Mesenchymal stem cell (in vitro differentiated cells and primary cell): Measurements from ENCODE around the gene KDM4B.
A peak's percentile ranks its signal among the peaks of the same experiment; 100 is the strongest.

Experiments used
- DNase-seq: peaks from one replicate; pipeline ENCODE4 v3.0.0-alpha.2; 2013
- H2AFZ ChIP-seq: one replicate; pipeline ENCODE4 v1.6.1; 2013; ENCODE audit warnings: low read depth, mild to moderate bottlenecking, control low read depth, inconsistent platforms, low read length, moderate library complexity
- H2AK5ac ChIP-seq: 2 replicates; pipeline ENCODE4 v1.6.1; 2013; ENCODE audit warnings: low read length, moderate library complexity, mild to moderate bottlenecking, inconsistent platforms; ENCODE audit not compliant: severe bottlenecking
- H2BK120ac ChIP-seq: one replicate; pipeline ENCODE4 v1.6.1; 2013; ENCODE audit warnings: low read depth, mild to moderate bottlenecking, inconsistent platforms, low read length, moderate library complexity
- H2BK12ac ChIP-seq, 2 experiments: one replicate each; pipeline ENCODE4 v1.6.1; 2013; ENCODE audit warnings: inconsistent platforms in 2 of 2, low read length in 2 of 2, mild to moderate bottlenecking in 2 of 2, moderate library complexity in 2 of 2, control low read depth in 1 of 2
- H2BK15ac ChIP-seq: one replicate; pipeline ENCODE4 v1.6.1; 2013; ENCODE audit warnings: mild to moderate bottlenecking, low read depth, inconsistent platforms; ENCODE audit not compliant: poor library complexity, severe bottlenecking
- H2BK5ac ChIP-seq: 2 replicates; pipeline ENCODE4 v1.6.1; 2013; ENCODE audit warnings: low read depth, mild to moderate bottlenecking, low read length, control low read depth, inconsistent platforms; ENCODE audit not compliant: poor library complexity, severe bottlenecking
- H3K14ac ChIP-seq, 2 experiments: one replicate each; pipeline ENCODE4 v1.6.1; 2013; ENCODE audit warnings: inconsistent platforms in 2 of 2, low read length in 2 of 2, control low read depth in 1 of 2, mild to moderate bottlenecking in 1 of 2, moderate library complexity in 1 of 2
- H3K18ac ChIP-seq, 2 experiments: one replicate each; pipeline ENCODE4 v1.6.1; 2013; ENCODE audit warnings: inconsistent platforms in 2 of 2, low read length in 2 of 2, control low read depth in 1 of 2, low read depth in 1 of 2, mild to moderate bottlenecking in 1 of 2
- H3K23ac ChIP-seq, 2 experiments: one replicate each; pipeline ENCODE4 v1.6.1; 2013; ENCODE audit warnings: inconsistent platforms in 2 of 2, low read length in 2 of 2, mild to moderate bottlenecking in 2 of 2, moderate library complexity in 2 of 2, control low read depth in 1 of 2
- H3K27ac ChIP-seq: 2 replicates; pipeline ENCODE4 v1.5.1; 2013; ENCODE audit warnings: mild to moderate bottlenecking, moderate library complexity, low read length, control low read depth, inconsistent platforms; ENCODE audit not compliant: poor library complexity, severe bottlenecking
- H3K27me3 ChIP-seq, 2 experiments: 2 replicates each; pipeline versions ENCODE4 v1.6.1 to v1.7.0; 2013; ENCODE audit warnings: low read length in 2 of 2, mild to moderate bottlenecking in 2 of 2, moderate library complexity in 2 of 2, control low read depth in 1 of 2, inconsistent platforms in 1 of 2; ENCODE audit not compliant: control insufficient read depth in 1 of 2, insufficient read depth in 1 of 2
- H3K36me3 ChIP-seq, 2 experiments: 2 replicates each; pipeline versions ENCODE4 v1.6.1 to v1.7.0; 2013; ENCODE audit warnings: low read length in 2 of 2, control low read depth in 1 of 2, inconsistent platforms in 1 of 2, low read depth in 1 of 2, mild to moderate bottlenecking in 1 of 2; ENCODE audit not compliant: insufficient read depth in 2 of 2, control insufficient read depth in 1 of 2
- H3K4ac ChIP-seq, 2 experiments: one replicate each; pipeline ENCODE4 v1.6.1; 2013; ENCODE audit warnings: inconsistent platforms in 2 of 2, low read length in 2 of 2, mild to moderate bottlenecking in 2 of 2, moderate library complexity in 2 of 2, control low read depth in 1 of 2, low read depth in 1 of 2
- H3K4me1 ChIP-seq: 2 replicates; pipeline ENCODE4 v1.6.1; 2013; ENCODE audit warnings: low read depth, low read length, control low read depth; ENCODE audit not compliant: control insufficient read depth, insufficient read depth
- H3K4me2 ChIP-seq: 2 replicates; pipeline ENCODE4 v1.6.1; 2013; ENCODE audit warnings: low read length, mild to moderate bottlenecking, inconsistent platforms; ENCODE audit not compliant: poor library complexity, severe bottlenecking
- H3K4me3 ChIP-seq, 2 experiments: 2 replicates each; pipeline versions ENCODE4 v1.5.1 to v1.7.0; 2013; ENCODE audit warnings: low read length in 2 of 2, mild to moderate bottlenecking in 2 of 2, control low read depth in 1 of 2, low read depth in 1 of 2; ENCODE audit not compliant: insufficient read depth in 1 of 2
- H3K79me1 ChIP-seq: replicated peaks from 2 replicates; pipeline ENCODE4 v1.6.1; 2013; ENCODE audit warnings: mild to moderate bottlenecking, control low read depth, low read length, inconsistent platforms; ENCODE audit not compliant: poor library complexity, severe bottlenecking
- H3K9ac ChIP-seq: 2 replicates; pipeline ENCODE4 v1.7.0; 2013; ENCODE audit warnings: mild to moderate bottlenecking, low read length, moderate library complexity
- H3K9me3 ChIP-seq: 2 replicates; pipeline ENCODE4 v1.7.0; 2013; ENCODE audit warnings: mild to moderate bottlenecking, low read length; ENCODE audit not compliant: control insufficient read depth
- H4K8ac ChIP-seq: one replicate; pipeline ENCODE4 v1.6.1; 2013; ENCODE audit warnings: inconsistent platforms, mild to moderate bottlenecking, low read length, moderate library complexity
- H4K91ac ChIP-seq: one replicate; pipeline ENCODE4 v1.6.1; 2013; ENCODE audit warnings: mild to moderate bottlenecking, low read length, inconsistent platforms
- WGBS: methylation state at CpG from one replicate; pipeline ENCODE4 v1.1.7; 2013; ENCODE audit warnings: mixed read lengths; 5-methylcytosine and 5-hydroxymethylcytosine counted together

KDM4B gene

DNA sequence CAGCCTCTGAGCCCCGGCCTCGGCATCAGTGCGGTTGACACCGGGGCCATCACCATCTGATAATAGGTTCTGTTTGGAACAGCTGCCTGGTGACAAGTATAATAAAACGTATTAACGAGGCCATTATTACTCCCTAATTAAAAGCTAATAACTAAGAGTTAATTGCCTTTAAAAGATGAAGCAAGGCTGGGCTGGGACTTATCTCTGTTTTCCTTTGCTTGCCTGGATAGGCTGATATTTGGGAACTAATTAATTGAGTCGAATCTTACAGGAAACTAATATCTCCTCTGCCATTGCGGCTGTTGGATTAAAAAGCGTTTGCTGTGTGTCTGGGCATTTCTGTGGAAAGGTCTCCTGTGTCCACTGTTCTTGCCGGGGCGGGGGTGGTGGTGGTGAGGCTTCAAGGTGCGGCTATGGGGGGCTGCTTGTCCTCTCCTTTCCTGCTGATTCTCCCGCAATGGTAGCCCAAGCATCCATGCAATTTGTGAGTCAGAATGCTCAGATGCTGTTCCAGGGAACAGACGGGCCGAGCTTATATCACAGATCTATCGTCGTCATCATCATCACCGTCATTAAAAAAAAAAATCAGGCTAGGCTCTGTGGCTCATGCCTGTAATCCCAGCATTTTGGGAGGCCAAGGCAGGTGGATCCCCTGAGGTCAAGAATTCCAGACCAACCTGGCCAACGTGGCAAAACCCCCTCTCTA lies 209.0 kb downstream of the KDM4B start:
- no peaks in the 10 kb centered on the region for H3K79me1 ChIP-seq
- H2BK12ac ChIP-seq: no peak overlapping the region
- no peak overlapping the region for H3K4me3 ChIP-seq
- H3K27me3 ChIP-seq: peaks cover 0 to 6% of the 10 kb centered on the region in 2 experiments
- H3K36me3 ChIP-seq: no peaks in the 10 kb centered on the region
- DNase-seq: no peak
- H2BK120ac ChIP-seq: no peak overlapping the region
- WGBS: 92% methylated on average over 16 of the region's 19 CpGs
- peak overlapping the region; percentile 38 for H3K9ac ChIP-seq
- H3K27ac ChIP-seq: no peak overlapping the region
- H2BK5ac ChIP-seq: no peak overlapping the region
- H2AK5ac ChIP-seq: no peak overlapping the region
- H4K8ac ChIP-seq: no peak overlapping the region
- H3K4me2 ChIP-seq: no peak overlapping the region
- no peak overlapping the region for H3K18ac ChIP-seq
- H3K4me1 ChIP-seq: peaks cover 8% of the 10 kb centered on the region
- H3K23ac ChIP-seq: no peak overlapping the region
- no peak overlapping the region for H4K91ac ChIP-seq
- no peak overlapping the region for H3K14ac ChIP-seq
- H3K4ac ChIP-seq: no peak overlapping the region
- H3K9me3 ChIP-seq: no peaks in the 10 kb centered on the region
- no peak overlapping the region for H2BK15ac ChIP-seq
- H2AFZ ChIP-seq: no peak overlapping the region

GRCh38 chr19:5178841-5179240 lies 209.9 kb downstream of the KDM4B start:
- H3K4me3 ChIP-seq: no peak overlapping the region
- no peak overlapping the region for H2AFZ ChIP-seq
- no peak overlapping the region for H2BK5ac ChIP-seq
- no peak overlapping the region for H2AK5ac ChIP-seq
- WGBS: 88% methylated on average over 3 of the region's 3 CpGs
- no peak overlapping the region for H4K91ac ChIP-seq
- H3K4me1 ChIP-seq: peaks cover 6% of the 10 kb centered on the region
- H3K27me3 ChIP-seq: peaks cover 0 to 9% of the 10 kb centered on the region in 2 experiments
- no peak overlapping the region for H3K18ac ChIP-seq
- H3K4ac ChIP-seq: no peak overlapping the region
- no peak overlapping the region for H3K4me2 ChIP-seq
- H3K14ac ChIP-seq: peak overlapping the region in 1 of 2 experiments; percentile 55
- H2BK15ac ChIP-seq: no peak overlapping the region
- H3K9me3 ChIP-seq: no peaks in the 10 kb centered on the region
- no peak overlapping the region for H2BK120ac ChIP-seq
- no peak overlapping the region for H3K23ac ChIP-seq
- H3K9ac ChIP-seq: no peak overlapping the region
- H3K79me1 ChIP-seq: no peaks in the 10 kb centered on the region
- no peak overlapping the region for H4K8ac ChIP-seq
- no peak overlapping the region for H3K27ac ChIP-seq
- no peak overlapping the region for H2BK12ac ChIP-seq
- DNase-seq: no peak
- H3K36me3 ChIP-seq: no peaks in the 10 kb centered on the region

GRCh38 chr19:5179256-5179655 lies 210.3 kb downstream of the KDM4B start:
- DNase-seq: no peak
- no peak overlapping the region for H2AFZ ChIP-seq
- H3K4me1 ChIP-seq: peaks cover 6% of the 10 kb centered on the region
- H3K27ac ChIP-seq: no peak overlapping the region
- H3K9ac ChIP-seq: no peak overlapping the region
- peaks cover 0 to 9% of the 10 kb centered on the region in 2 experiments for H3K27me3 ChIP-seq
- H3K9me3 ChIP-seq: no peaks in the 10 kb centered on the region
- no peak overlapping the region for H3K23ac ChIP-seq
- H2BK12ac ChIP-seq: peak overlapping the region in 1 of 2 experiments; percentile 6
- H3K36me3 ChIP-seq: no peaks in the 10 kb centered on the region
- WGBS: 94% methylated on average over 16 of the region's 16 CpGs
- H3K4me2 ChIP-seq: no peak overlapping the region
- H3K18ac ChIP-seq: no peak overlapping the region
- H2BK5ac ChIP-seq: no peak overlapping the region
- H2BK15ac ChIP-seq: no peak overlapping the region
- H2BK120ac ChIP-seq: no peak overlapping the region
- no peak overlapping the region for H4K8ac ChIP-seq
- H3K4ac ChIP-seq: no peak overlapping the region
- no peak overlapping the region for H3K14ac ChIP-seq
- no peak overlapping the region for H3K4me3 ChIP-seq
- H3K79me1 ChIP-seq: no peaks in the 10 kb centered on the region
- H4K91ac ChIP-seq: no peak overlapping the region
- no peak overlapping the region for H2AK5ac ChIP-seq

DNA sequence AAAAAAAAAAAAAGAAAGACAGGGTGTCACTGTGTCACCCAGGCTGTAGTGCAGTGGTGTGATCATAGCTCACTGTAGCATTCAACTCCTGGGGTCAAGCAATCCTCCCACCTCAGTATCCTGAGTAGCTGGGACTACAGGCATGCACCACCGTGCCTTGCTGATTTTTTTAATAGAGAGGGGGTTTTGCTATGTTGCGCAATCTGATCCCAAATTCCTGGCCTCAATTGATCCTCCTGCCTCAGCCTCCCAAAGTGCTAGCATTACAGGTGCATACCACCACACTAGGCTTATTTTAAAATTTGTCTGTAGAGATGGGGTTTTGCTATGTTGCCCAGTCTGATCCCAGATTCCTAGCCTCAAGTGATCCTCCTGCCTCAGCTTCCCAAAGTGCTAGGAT lies 212.4 kb downstream of the KDM4B start:
- Histone ChIP-seq H2BK120ac (no peak overlapping the region), H2BK15ac (no peak overlapping the region), H3K36me3 (no peaks in the 10 kb centered on the region), H3K4me3 (no peak overlapping the region), H3K79me1 (no peaks in the 10 kb centered on the region), H3K4me1 (peaks cover 6% of the 10 kb centered on the region), H4K8ac (no peak overlapping the region), H2BK5ac (no peak overlapping the region), H3K14ac (no peak overlapping the region), H3K4me2 (no peak overlapping the region), H3K4ac (no peak overlapping the region), H2AK5ac (no peak overlapping the region), H2AFZ (no peak overlapping the region), H3K27me3 (peaks cover 0 to 9% of the 10 kb centered on the region in 2 experiments), H4K91ac (no peak overlapping the region), H3K18ac (no peak overlapping the region), H2BK12ac (no peak overlapping the region), H3K23ac (no peak overlapping the region), H3K9me3 (no peaks in the 10 kb centered on the region), H3K27ac (no peak overlapping the region), H3K9ac (no peak overlapping the region)
- DNase-seq: no peak
- WGBS: 100% methylated on average over 1 of the region's 2 CpGs
